HepG2 (cell line): ENCODE results near the gene ARHGEF16. TPM values are rescaled to one million over a fixed set of nuclear protein-coding genes. Genes with fewer than 3 reads are reported as not detected.

Experiments used
- ATAC-seq: fragments of 200-7000 bp; cut with Tn5 transposase; 3 replicates; pipeline ENCODE4 v1.9.1; 2020; ENCODE audit warnings: mild to moderate bottlenecking, moderate library complexity
- BruUV-seq: library from RNA; stranded (reverse); fragments of 400-500 nt; replicated peaks from 2 replicates; lab custom pipeline; 2021; lab: Mats Ljungman, UMichigan
- CTCF ChIA-PET: fragments of 300-600 bp; formaldehyde crosslinking; extraction: SDS; loops from one replicate; lab custom pipeline; 2021; ENCODE audit warnings: low total read pairs, inconsistent platforms, low intra/inter-chr PET ratio; lab: Yijun Ruan, JAX
- POLR2A ChIA-PET: fragments of 350-600 bp; sonication (Branson Sonifier 250); formaldehyde crosslinking; loops from one replicate; lab custom pipeline; 2020; ENCODE audit warnings: antibody characterized with exemption, inconsistent platforms; lab: Yijun Ruan, JAX
- DNase-seq: peaks from one replicate; pipeline ENCODE4 v3.0.0-alpha.2; 2015; ENCODE audit warnings: low spot score
- FAIRE-seq: peaks from 3 replicates; lab custom pipeline; 2011; peaks lifted over from hg19 to GRCh38; lab: Jason Lieb, UNC
- H2AFZ ChIP-seq: one replicate; pipeline ENCODE4 v1.6.1; 2011; ENCODE audit warnings: low read length, inconsistent platforms
- H3K27ac ChIP-seq: fragments of 300-600 bp; 3 replicates; pipeline ENCODE4 v1.8.0; 2011; ENCODE audit warnings: mixed run types, mild to moderate bottlenecking, mixed read lengths, low read length, inconsistent platforms; ENCODE audit not compliant: insufficient read depth; ENCODE audit errors: extremely low read length
- H3K27me3 ChIP-seq, 2 experiments: fragments of 200-600 bp in 1 of 2; 2 replicates in 1 of 2; 3 replicates in 1 of 2; pipeline versions ENCODE4 v1.6.0 to v1.8.0; 2011; ENCODE audit warnings: low read length in 2 of 2, mild to moderate bottlenecking in 2 of 2, moderate library complexity in 2 of 2, inconsistent platforms in 1 of 2; ENCODE audit not compliant: insufficient read depth in 2 of 2, control insufficient read depth in 1 of 2
- H3K36me3 ChIP-seq, 2 experiments: fragments of 200-600 bp in 1 of 2; replicated peaks in 1 of 2; 2 replicates in 1 of 2; 3 replicates in 1 of 2; pipeline versions ENCODE4 v1.5.1 to v1.8.0; 2011; ENCODE audit warnings: low read length in 2 of 2, inconsistent platforms in 1 of 2; ENCODE audit not compliant: insufficient read depth in 2 of 2, control insufficient read depth in 1 of 2
- H3K4me1 ChIP-seq: 2 replicates; pipeline ENCODE4 v1.5.1; 2012; ENCODE audit warnings: low read length, inconsistent platforms; ENCODE audit not compliant: insufficient read depth
- H3K4me2 ChIP-seq: 2 replicates; pipeline ENCODE4 v1.6.0; 2011; ENCODE audit warnings: low read depth, low read length, inconsistent platforms
- H3K4me3 ChIP-seq, 3 experiments: fragments of 200-600 bp in 1 of 3; sonication (generic), shearing (Covaris generic) in 1 of 3; replicated peaks in 1 of 3; 2 replicates each; pipeline ENCODE4 v1.5.1; 2011 to 2016; ENCODE audit warnings: low read length in 3 of 3, inconsistent platforms in 2 of 3, low read depth in 2 of 3, mild to moderate bottlenecking in 2 of 3, control low read depth in 1 of 3, mixed read lengths in 1 of 3; ENCODE audit not compliant: insufficient read depth in 1 of 3
- H3K79me2 ChIP-seq: one replicate; pipeline ENCODE4 v1.6.1; 2011; ENCODE audit warnings: low read length, inconsistent platforms; ENCODE audit not compliant: insufficient read depth
- H3K9ac ChIP-seq: 2 replicates; pipeline ENCODE4 v1.6.0; 2011; ENCODE audit warnings: mild to moderate bottlenecking, low read depth, low read length, inconsistent platforms; ENCODE audit not compliant: insufficient read depth
- H3K9me3 ChIP-seq: 2 replicates; pipeline ENCODE4 v1.5.1; 2012; ENCODE audit warnings: mild to moderate bottlenecking, low read length
- H4K20me1 ChIP-seq: 2 replicates; pipeline ENCODE4 v1.6.0; 2011; ENCODE audit warnings: inconsistent platforms, mild to moderate bottlenecking, low read length, moderate library complexity; ENCODE audit not compliant: insufficient read depth
- AKAP8 ChIP-seq: sonication (generic); formaldehyde crosslinking; IDR thresholded peaks from 2 replicates; pipeline ENCODE4 v1.5.1; 2020; ENCODE audit warnings: mild to moderate bottlenecking, missing genetic modification reagents
- ARNTL ChIP-seq: sonication (generic); formaldehyde crosslinking; IDR thresholded peaks from 2 replicates; pipeline ENCODE4 v1.4.0; 2020; ENCODE audit warnings: mild to moderate bottlenecking, missing genetic modification reagents
- FLYWCH1 ChIP-seq: sonication (generic); formaldehyde crosslinking; IDR thresholded peaks from 2 replicates; pipeline ENCODE4 v1.8.1; 2023; ENCODE audit warnings: mild to moderate bottlenecking, missing genetic modification reagents
- GTF3A ChIP-seq: sonication (generic); formaldehyde crosslinking; conservative IDR thresholded peaks from 2 replicates; pipeline ENCODE4 v1.4.0; 2020; ENCODE audit warnings: mild to moderate bottlenecking, missing genetic modification reagents
- KMT2A ChIP-seq: sonication (generic); formaldehyde crosslinking; IDR thresholded peaks from 2 replicates; pipeline ENCODE4 v1.4.0; 2020; ENCODE audit warnings: missing genetic modification reagents
- SOX6 ChIP-seq, 2 experiments: fragments of 450-650 bp in 1 of 2; sonication (generic) in 1 of 2; formaldehyde crosslinking in 1 of 2; IDR thresholded peaks; 2 replicates each; pipeline versions ENCODE4 v1.4.0 to v1.6.1; 2017 to 2020; ENCODE audit warnings: antibody characterized with exemption in 1 of 2, mild to moderate bottlenecking in 1 of 2, missing genetic modification reagents in 1 of 2
- ZFP1 ChIP-seq: IDR thresholded peaks from 2 replicates; pipeline ENCODE4 v1.6.1; 2016
- ZMYM2 ChIP-seq: sonication (generic); formaldehyde crosslinking; IDR thresholded peaks from 2 replicates; pipeline ENCODE4 v1.8.0; 2022; ENCODE audit warnings: mild to moderate bottlenecking, missing genetic modification reagents
- ZNF234 ChIP-seq: sonication (generic); formaldehyde crosslinking; conservative IDR thresholded peaks from 2 replicates; pipeline ENCODE4 v1.5.1; 2020; ENCODE audit warnings: mild to moderate bottlenecking, missing genetic modification reagents
- ZNF33B ChIP-seq: sonication (generic); formaldehyde crosslinking; IDR thresholded peaks from 2 replicates; pipeline ENCODE4 v1.5.1; 2020; ENCODE audit warnings: mild to moderate bottlenecking, missing genetic modification reagents
- ZNF362 ChIP-seq: sonication (generic); formaldehyde crosslinking; IDR thresholded peaks from 2 replicates; pipeline ENCODE4 v1.4.0; 2020; ENCODE audit warnings: missing genetic modification reagents, mild to moderate bottlenecking, borderline replicate concordance
- ZNF432 ChIP-seq: sonication (generic); formaldehyde crosslinking; IDR thresholded peaks from 2 replicates; pipeline ENCODE4 v1.5.0; 2020; ENCODE audit warnings: missing genetic modification reagents, mild to moderate bottlenecking, borderline replicate concordance
- ZNF557 ChIP-seq: sonication (generic); formaldehyde crosslinking; IDR thresholded peaks from 2 replicates; pipeline ENCODE4 v1.4.0; 2020; ENCODE audit warnings: missing genetic modification reagents
- ZNF577 ChIP-seq: sonication (generic); formaldehyde crosslinking; IDR thresholded peaks from 2 replicates; pipeline ENCODE4 v1.4.0; 2020; ENCODE audit warnings: mild to moderate bottlenecking, low read depth, missing genetic modification reagents, borderline replicate concordance
- ZNF780A ChIP-seq: sonication (generic); formaldehyde crosslinking; IDR thresholded peaks from 2 replicates; pipeline ENCODE4 v1.8.0; 2022; ENCODE audit warnings: mild to moderate bottlenecking, missing genetic modification reagents, moderate library complexity
- ZNF891 ChIP-seq: sonication (generic); formaldehyde crosslinking; IDR thresholded peaks from 2 replicates; pipeline ENCODE4 v1.5.0; 2020; ENCODE audit warnings: mild to moderate bottlenecking, missing genetic modification reagents
- whole genome bisulfite sequencing: methylation state at CpG from one replicate; pipeline ENCODE4 v1.1.6; 2017; ENCODE audit warnings: low lambda C conversion rate; 5-methylcytosine and 5-hydroxymethylcytosine counted together
- in situ Hi-C: cut with HindIII; loops from 2 replicates; pipeline ENCODE4 v1.10.0; 2017; ENCODE audit warnings: low pct_unique_long_range_greater_than_20kb; ENCODE audit not compliant: extremely low pct_ligation_motif_present
- intact Hi-C: fragments of 100-400 bp; cut with micrococcal nuclease; formaldehyde crosslinking; loops from one replicate; pipeline ENCODE4 v1.10.0; 2022; ENCODE audit not compliant: unreplicated experiment
- polyA plus RNA-seq, 8 experiments: library from polyadenylated mRNA; depleted of rRNA in 3 of 8; stranded (reverse) in 7 of 8; unstranded in 1 of 8; fragments of >200 nt; fragmentation: Illumina TruSeq in 4 of 8; extraction: Trizol in 4 of 8; gene quantifications; 2 replicates each; pipeline versions ENCODE4 v1.2.1 to v1.2.3, GENCODE V29; 2011 to 2016; ENCODE audit warnings: low read depth in 4 of 8, missing spikeins in 1 of 8, mixed read lengths in 1 of 8; ENCODE audit not compliant: insufficient read depth in 1 of 8
- total RNA-seq, 5 experiments: library from RNA; depleted of rRNA; stranded (reverse); fragments of >200 nt; fragmentation: Illumina TruSeq; extraction: Trizol; gene quantifications; 2 replicates each; pipeline ENCODE4 v1.2.3, GENCODE V29; 2016; ENCODE audit warnings: low read depth in 1 of 5

The ARHGEF16 gene
- total and polyA plus RNA-seq, 2 of the 13 experiments (the other 11 are each of a cell fraction or from before 2014, with no cell fraction given), result 20.3 to 39.9 TPM

DNA sequence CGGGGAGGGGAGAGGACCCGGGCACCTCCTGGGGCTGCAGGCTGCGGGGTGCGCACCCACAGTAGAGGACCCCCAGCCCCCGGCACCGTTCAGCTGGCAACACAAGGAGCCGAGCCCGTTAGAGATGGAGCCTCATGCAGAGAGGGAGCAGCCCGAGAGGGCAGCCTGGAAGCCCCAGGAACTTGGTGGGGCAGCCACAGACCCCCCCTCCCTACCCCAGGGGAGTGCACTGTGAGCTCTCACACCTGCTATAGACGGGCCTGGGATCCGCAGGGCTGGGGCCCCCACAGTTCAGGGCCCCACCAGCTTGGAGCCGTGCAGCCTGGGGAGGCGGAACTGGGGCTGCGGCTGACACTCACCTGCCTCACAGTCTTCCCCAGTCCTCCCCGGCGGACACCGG lies 47.0 kb downstream of the ARHGEF16 start:
- ATAC-seq (no peak), FAIRE-seq (no peak)
- Histone ChIP-seq H4K20me1 (peaks cover 7% of the 10 kb centered on the region; the same call in 1 of the 2 replicates), H3K9me3 (no peaks in the 10 kb centered on the region), H3K27ac (no peak overlapping the region), H3K27me3 (peaks cover 7 to 34% of the 10 kb centered on the region in 2 experiments; a peak in 4 of 5 replicates), H3K36me3 (no peaks in the 10 kb centered on the region), H3K4me2 (no peak overlapping the region), H3K79me2 (no peaks in the 10 kb centered on the region)
- intact Hi-C loops (no loop called here), in situ Hi-C loops (no loop called here)
- TF ChIP-seq ZMYM2 (CRISPR knock-in tag) (no peak), ZNF432 (CRISPR knock-in tag) (no peak), ARNTL (CRISPR knock-in tag) (no peak), FLYWCH1 (CRISPR knock-in tag) (no peak), GTF3A (CRISPR knock-in tag) (no peak), ZNF33B (CRISPR knock-in tag) (no peak), ZNF780A (CRISPR knock-in tag) (no peak)
- TF ChIP-seq, all 625 proteins: peak for 0
- DNase-seq, result no peak
- no peaks in the 10 kb centered on the region for H3K4me1 ChIP-seq
- no CpG with 5 or more reads among the region's 17 CpGs for whole genome bisulfite sequencing
- BruUV-seq, result no TSS peak
- no peak overlapping the region for H3K9ac ChIP-seq
- CTCF ChIA-PET, result no interaction called here
- no peak overlapping the region for H2AFZ ChIP-seq
- POLR2A ChIA-PET, result no interaction called here
- no peak overlapping the region for H3K4me3 ChIP-seq

DNA sequence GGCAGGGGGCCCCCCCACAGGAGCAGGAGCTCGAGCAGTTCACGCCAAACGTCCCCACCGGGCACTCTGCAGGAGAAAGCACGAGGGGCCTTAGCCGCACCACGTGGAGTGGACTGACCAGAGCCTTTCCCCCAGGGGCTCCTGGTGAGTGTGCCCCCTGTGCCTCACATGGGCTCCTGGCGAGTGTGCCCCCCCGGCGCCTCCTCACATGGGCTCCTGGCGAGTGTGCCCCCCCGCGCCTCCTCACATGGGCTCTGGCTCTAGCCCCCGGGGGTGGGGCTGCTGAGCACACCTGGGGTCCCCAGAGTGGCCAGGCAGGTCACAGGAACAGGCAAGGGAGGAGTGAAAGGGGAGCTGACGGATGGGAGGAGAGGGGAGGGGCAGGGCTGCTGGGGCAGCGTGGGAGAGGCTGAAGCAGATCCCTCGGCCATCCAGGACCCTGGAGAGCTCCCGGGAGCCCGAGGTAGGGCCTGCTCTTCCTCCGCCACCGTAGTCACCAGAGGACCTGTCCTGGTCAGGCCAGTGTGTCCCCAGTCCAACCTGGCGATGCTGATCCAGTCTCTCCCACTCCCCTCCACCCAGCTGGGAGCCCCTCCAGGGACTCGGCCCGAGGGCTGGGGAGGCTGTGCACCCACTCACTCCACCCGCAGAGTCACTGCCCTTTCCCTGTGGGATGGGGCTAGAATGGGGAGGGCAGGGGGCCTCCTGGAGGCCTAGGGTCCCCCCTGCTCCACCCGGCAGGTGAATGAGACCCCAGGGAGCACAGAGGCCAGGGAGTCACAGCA lies 47.6 kb downstream of the ARHGEF16 start:
- ATAC-seq (peak; percentile 59), DNase-seq (peak; percentile 33), FAIRE-seq (no peak)
- Histone ChIP-seq H3K36me3 (no peaks in the 10 kb centered on the region), H3K79me2 (no peaks in the 10 kb centered on the region), H3K9ac (no peak overlapping the region), H4K20me1 (peaks cover 7% of the 10 kb centered on the region; the same call in 1 of the 2 replicates), H2AFZ (no peak overlapping the region), H3K27ac (no peak overlapping the region), H3K27me3 (peaks cover 4 to 28% of the 10 kb centered on the region in 2 experiments; a peak in 3 of 5 replicates), H3K4me3 (no peak overlapping the region), H3K4me1 (no peaks in the 10 kb centered on the region), H3K9me3 (no peaks in the 10 kb centered on the region), H3K4me2 (no peak overlapping the region)
- POLR2A ChIA-PET, result no interaction called here
- intact Hi-C loops, result no loop called here
- 49% methylated on average over 13 of the region's 26 CpGs for WGBS
- in situ Hi-C loops, result no loop called here
- CTCF ChIA-PET, result no interaction called here
- no TSS peak for BruUV-seq
- TF ChIP-seq ZNF234 (CRISPR knock-in tag) (no peak), ZNF891 (CRISPR knock-in tag) (no peak), AKAP8 (CRISPR knock-in tag) (no peak), SOX6 (IDR thresholded peaks at IDR 0.05) (no peak), SOX6 (CRISPR knock-in tag; IDR thresholded peaks at IDR 0.05) (no peak), ZNF577 (CRISPR knock-in tag) (no peak), KMT2A (CRISPR knock-in tag) (no peak), ZFP1 (CRISPR knock-in tag) (no peak), ZNF557 (CRISPR knock-in tag) (no peak), ZNF362 (CRISPR knock-in tag) (no peak)
